ENCODE data around the gene CXCR1.
"Not testable (repeated sequence)": the region's sequence is repeated elsewhere in the genome, so short reads cannot be mapped to it uniquely, and the experiment has no call there.

GRCh38 chr2:218122286-218122685 is 44.5 kb downstream of the CXCR1 start:
- TF ChIP-seq, protein P1, sequence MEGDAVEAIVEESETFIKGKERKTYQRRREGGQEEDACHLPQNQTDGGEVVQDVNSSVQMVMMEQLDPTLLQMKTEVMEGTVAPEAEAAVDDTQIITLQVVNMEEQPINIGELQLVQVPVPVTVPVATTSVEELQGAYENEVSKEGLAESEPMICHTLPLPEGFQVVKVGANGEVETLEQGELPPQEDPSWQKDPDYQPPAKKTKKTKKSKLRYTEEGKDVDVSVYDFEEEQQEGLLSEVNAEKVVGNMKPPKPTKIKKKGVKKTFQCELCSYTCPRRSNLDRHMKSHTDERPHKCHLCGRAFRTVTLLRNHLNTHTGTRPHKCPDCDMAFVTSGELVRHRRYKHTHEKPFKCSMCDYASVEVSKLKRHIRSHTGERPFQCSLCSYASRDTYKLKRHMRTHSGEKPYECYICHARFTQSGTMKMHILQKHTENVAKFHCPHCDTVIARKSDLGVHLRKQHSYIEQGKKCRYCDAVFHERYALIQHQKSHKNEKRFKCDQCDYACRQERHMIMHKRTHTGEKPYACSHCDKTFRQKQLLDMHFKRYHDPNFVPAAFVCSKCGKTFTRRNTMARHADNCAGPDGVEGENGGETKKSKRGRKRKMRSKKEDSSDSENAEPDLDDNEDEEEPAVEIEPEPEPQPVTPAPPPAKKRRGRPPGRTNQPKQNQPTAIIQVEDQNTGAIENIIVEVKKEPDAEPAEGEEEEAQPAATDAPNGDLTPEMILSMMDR (conservative IDR thresholded peaks at IDR 0.05): not testable (repeated sequence)
- not testable (repeated sequence) for TF ChIP-seq ZFX (IDR thresholded peaks at IDR 0.05)

Measured in C4-2B (cell line).